Trophoblast cell (in vitro differentiated cells and primary cell): ENCODE measurements around the gene ANAPC10.

ENCODE experiments used
- DNase-seq, 2 donors: peaks; one replicate each; pipeline ENCODE4 v3.0.0-alpha.2; 2016
- H2AFZ ChIP-seq: 2 replicates; pipeline ENCODE4 v1.6.1; 2013; ENCODE audit warnings: low read length, moderate library complexity, mild to moderate bottlenecking; ENCODE audit not compliant: insufficient read depth, poor library complexity
- H2AK5ac ChIP-seq: 2 replicates; pipeline ENCODE4 v1.6.1; 2013; ENCODE audit warnings: mild to moderate bottlenecking, low read length
- H2BK120ac ChIP-seq: 2 replicates; pipeline ENCODE4 v1.6.1; 2013; ENCODE audit warnings: low read length, mild to moderate bottlenecking, moderate library complexity; ENCODE audit not compliant: insufficient read depth, poor library complexity
- H2BK12ac ChIP-seq: 2 replicates; pipeline ENCODE4 v1.6.1; 2013; ENCODE audit warnings: mild to moderate bottlenecking, low read length, moderate library complexity
- H2BK5ac ChIP-seq: 2 replicates; pipeline ENCODE4 v1.6.1; 2013; ENCODE audit warnings: low read length, low read depth, moderate library complexity, mild to moderate bottlenecking; ENCODE audit not compliant: poor library complexity
- H3K14ac ChIP-seq: 2 replicates; pipeline ENCODE4 v1.6.1; 2013; ENCODE audit warnings: mild to moderate bottlenecking, low read length
- H3K18ac ChIP-seq: 2 replicates; pipeline ENCODE4 v1.6.1; 2013; ENCODE audit warnings: mild to moderate bottlenecking, low read length
- H3K23ac ChIP-seq: 2 replicates; pipeline ENCODE4 v1.6.1; 2013; ENCODE audit warnings: low read length
- H3K27ac ChIP-seq: 2 replicates; pipeline ENCODE4 v1.5.1; 2013; ENCODE audit warnings: low read depth, mild to moderate bottlenecking, inconsistent platforms, low read length, moderate library complexity
- H3K27me3 ChIP-seq: 2 replicates; pipeline ENCODE4 v1.6.1; 2013; ENCODE audit warnings: inconsistent platforms, mild to moderate bottlenecking, low read length, moderate library complexity; ENCODE audit not compliant: insufficient read depth
- H3K36me3 ChIP-seq, 2 experiments: 1 replicate in 1 of 2; 2 replicates in 1 of 2; pipeline ENCODE4 v1.6.1; 2013; ENCODE audit warnings: low read length in 2 of 2, mild to moderate bottlenecking in 2 of 2, moderate library complexity in 1 of 2; ENCODE audit not compliant: insufficient read depth in 2 of 2, control insufficient read depth in 1 of 2
- H3K4ac ChIP-seq: 2 replicates; pipeline ENCODE4 v1.6.1; 2013; ENCODE audit warnings: low read depth, mild to moderate bottlenecking, low read length, moderate library complexity
- H3K4me1 ChIP-seq, 2 experiments: 1 replicate in 1 of 2; 2 replicates in 1 of 2; pipeline ENCODE4 v1.6.1; 2013; ENCODE audit warnings: low read length in 2 of 2, mild to moderate bottlenecking in 2 of 2, moderate library complexity in 1 of 2; ENCODE audit not compliant: insufficient read depth in 2 of 2, control insufficient read depth in 1 of 2
- H3K4me2 ChIP-seq: 2 replicates; pipeline ENCODE4 v1.6.1; 2013; ENCODE audit warnings: inconsistent platforms, mild to moderate bottlenecking, low read length, moderate library complexity
- H3K4me3 ChIP-seq: 2 replicates; pipeline ENCODE4 v1.5.1; 2013; ENCODE audit warnings: mild to moderate bottlenecking, low read depth, low read length, inconsistent platforms
- H3K79me1 ChIP-seq: one replicate; pipeline ENCODE4 v1.6.1; 2013; ENCODE audit warnings: low read length
- H3K79me2 ChIP-seq: 2 replicates; pipeline ENCODE4 v1.6.1; 2013; ENCODE audit warnings: low read length, mild to moderate bottlenecking; ENCODE audit not compliant: control insufficient read depth, insufficient read depth, poor library complexity
- H3K9ac ChIP-seq: 2 replicates; pipeline ENCODE4 v1.6.1; 2013; ENCODE audit warnings: mild to moderate bottlenecking, low read length
- H3K9me3 ChIP-seq: 2 replicates; pipeline ENCODE4 v1.6.1; 2013; ENCODE audit warnings: low read depth, mild to moderate bottlenecking, control low read depth, inconsistent platforms, low read length; ENCODE audit not compliant: insufficient read depth
- H4K12ac ChIP-seq: 2 replicates; pipeline ENCODE4 v1.6.1; 2013; ENCODE audit warnings: low read depth, mild to moderate bottlenecking, low read length, moderate library complexity
- H4K8ac ChIP-seq: 2 replicates; pipeline ENCODE4 v1.6.1; 2013; ENCODE audit warnings: low read depth, mild to moderate bottlenecking, low read length, moderate library complexity
- H4K91ac ChIP-seq: one replicate; pipeline ENCODE4 v1.6.1; 2013; ENCODE audit warnings: low read depth, mild to moderate bottlenecking, low read length, moderate library complexity
- WGBS: extraction: QIAGEN DNeasy Blood & Tissue Kit; methylation state at CpG from one replicate; pipeline ENCODE4 v1.1.7; 2013; ENCODE audit warnings: missing lambda C conversion rate; ENCODE audit not compliant: insufficient read length, insufficient coverage; ENCODE audit errors: extremely low coverage; 5-methylcytosine and 5-hydroxymethylcytosine counted together

The ANAPC10 gene

DNA sequence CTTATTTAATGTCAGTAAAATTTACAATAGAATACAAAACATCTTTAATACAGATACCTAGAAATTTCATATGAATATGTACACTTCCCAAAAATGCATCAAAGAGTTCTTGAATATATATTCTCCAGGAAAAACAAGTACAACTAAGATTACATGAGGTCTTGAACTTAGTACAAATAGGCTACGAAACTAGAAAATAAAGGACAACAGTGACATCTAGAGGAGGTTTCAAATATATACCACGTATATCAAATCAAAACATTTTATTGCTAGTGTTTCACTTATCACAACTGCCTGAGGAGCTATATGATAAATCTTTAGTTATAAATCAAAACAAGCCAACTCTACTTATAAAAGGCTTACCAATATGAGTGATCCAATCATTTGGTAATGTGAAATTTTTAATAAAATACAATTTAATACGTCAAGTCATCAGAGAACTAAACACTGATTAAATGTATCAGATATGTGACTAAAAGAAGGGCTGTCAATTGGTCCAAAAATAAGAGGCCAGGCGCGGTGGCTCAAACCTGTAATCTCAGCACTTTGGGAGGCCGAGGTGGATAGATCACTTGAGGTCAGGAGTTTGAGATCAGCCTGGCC is 36.6 kb downstream of the ANAPC10 start:
- no peak overlapping the region for H3K4ac ChIP-seq
- H4K91ac ChIP-seq, result no peak overlapping the region
- no peaks in the 10 kb centered on the region for H3K79me1 ChIP-seq
- no peaks in the 10 kb centered on the region for H3K4me1 ChIP-seq
- H3K27me3 ChIP-seq, result no peaks in the 10 kb centered on the region
- no peak overlapping the region for H2BK12ac ChIP-seq
- DNase-seq, result peak in 1 of 2 donors; percentile 76
- H3K23ac ChIP-seq, result no peak overlapping the region
- H3K36me3 ChIP-seq, result peaks cover 0 to 2% of the 10 kb centered on the region in 2 experiments
- no peak overlapping the region for H2BK120ac ChIP-seq
- no peak overlapping the region for H4K12ac ChIP-seq
- no peak overlapping the region for H3K9ac ChIP-seq
- no peak overlapping the region for H2AFZ ChIP-seq
- no peak overlapping the region for H2AK5ac ChIP-seq
- H3K27ac ChIP-seq, result no peak overlapping the region
- H4K8ac ChIP-seq, result no peak overlapping the region
- no peak overlapping the region for H3K14ac ChIP-seq
- no peak overlapping the region for H3K4me2 ChIP-seq
- no peak overlapping the region for H3K4me3 ChIP-seq
- H3K9me3 ChIP-seq, result no peaks in the 10 kb centered on the region
- no CpG with 5 or more reads among the region's 6 CpGs for WGBS
- H3K18ac ChIP-seq, result no peak overlapping the region
- no peak overlapping the region for H2BK5ac ChIP-seq
- no peaks in the 10 kb centered on the region for H3K79me2 ChIP-seq

DNA sequence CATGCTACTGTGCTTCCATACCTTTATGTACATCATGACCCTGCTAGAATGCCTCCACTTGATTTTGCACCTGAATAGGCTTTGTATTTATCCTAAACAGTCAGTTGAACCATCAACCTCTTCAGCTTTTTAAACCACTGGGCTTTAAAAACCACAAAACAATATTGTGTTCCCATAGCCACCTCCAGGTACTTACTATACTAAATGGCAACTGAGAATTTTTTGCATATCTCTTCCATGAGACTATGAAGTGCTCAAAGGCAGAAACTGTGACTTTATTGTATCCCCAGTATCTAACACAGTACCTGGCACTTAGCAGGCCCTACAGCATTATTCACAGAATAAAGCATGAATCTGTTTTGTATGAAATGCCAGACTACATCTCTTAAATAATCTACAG is 39.7 kb downstream of the ANAPC10 start:
- Histone ChIP-seq H3K4me2 (no peak overlapping the region), H3K79me1 (no peaks in the 10 kb centered on the region), H3K23ac (no peak overlapping the region)

DNA sequence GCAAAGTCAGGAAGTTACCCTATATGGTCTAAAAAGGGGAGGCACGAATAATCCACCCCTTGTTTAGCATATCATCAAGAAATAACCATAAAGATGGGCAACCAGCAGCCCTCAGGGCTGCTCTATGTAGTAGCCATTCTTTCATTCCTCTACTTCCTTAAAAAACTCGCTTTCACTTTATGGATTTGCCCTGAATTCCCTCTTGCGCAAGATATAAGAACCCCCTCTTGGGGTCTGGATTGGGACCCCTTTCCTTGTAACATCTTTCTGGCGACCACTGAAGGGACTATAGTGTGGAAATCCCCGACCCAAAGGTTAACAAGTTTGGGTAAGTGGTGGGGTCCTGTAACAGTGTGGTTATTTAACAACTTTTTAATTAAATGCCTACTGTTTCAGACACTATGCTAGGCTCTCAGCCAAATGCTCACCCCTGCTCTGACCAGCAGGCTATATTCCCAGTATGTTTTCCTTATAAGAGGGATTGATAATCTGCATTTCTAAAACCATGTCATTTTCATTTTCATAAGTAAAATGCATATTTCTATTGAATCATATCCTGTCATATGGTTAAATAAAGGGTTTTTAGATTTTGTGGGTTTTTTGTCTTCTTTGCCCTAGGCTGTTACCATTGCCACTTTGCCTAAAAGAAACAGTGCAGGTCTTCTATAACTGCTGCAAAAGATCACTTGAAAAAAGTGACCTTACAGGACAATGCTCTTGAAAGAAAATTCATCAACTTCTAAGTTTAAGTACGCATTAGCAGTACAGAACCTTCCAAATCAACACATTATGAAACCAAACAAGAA is 41.5 kb downstream of the ANAPC10 start:
- Histone ChIP-seq H2BK12ac (no peak overlapping the region), H2BK5ac (no peak overlapping the region), H2BK120ac (no peak overlapping the region), H4K8ac (no peak overlapping the region), H3K14ac (no peak overlapping the region), H3K9ac (no peak overlapping the region), H3K79me2 (no peaks in the 10 kb centered on the region), H4K12ac (no peak overlapping the region), H3K27me3 (no peaks in the 10 kb centered on the region), H3K4me1 (peaks cover 0 to 2% of the 10 kb centered on the region in 2 experiments), H3K4ac (no peak overlapping the region), H3K79me1 (no peaks in the 10 kb centered on the region), H3K23ac (no peak overlapping the region), H2AFZ (no peak overlapping the region), H4K91ac (no peak overlapping the region), H3K18ac (no peak overlapping the region), H2AK5ac (no peak overlapping the region), H3K27ac (no peak overlapping the region), H3K4me2 (no peak overlapping the region), H3K9me3 (peaks cover 1% of the 10 kb centered on the region), H3K36me3 (peaks cover 2 to 4% of the 10 kb centered on the region in 2 experiments), H3K4me3 (no peak overlapping the region)
- no CpG with 5 or more reads among the region's 6 CpGs for WGBS
- no peak for DNase-seq

More for the DNA sequence above, 39.7 kb downstream of the ANAPC10 start:
- Histone ChIP-seq H2BK120ac (no peak overlapping the region), H3K36me3 (peaks cover 2 to 3% of the 10 kb centered on the region in 2 experiments), H3K79me2 (no peaks in the 10 kb centered on the region), H3K9me3 (peaks cover 1% of the 10 kb centered on the region), H4K12ac (no peak overlapping the region), H3K9ac (no peak overlapping the region), H2AK5ac (no peak overlapping the region), H3K18ac (no peak overlapping the region), H4K8ac (no peak overlapping the region), H2AFZ (no peak overlapping the region), H3K4ac (no peak overlapping the region), H4K91ac (no peak overlapping the region), H3K27me3 (no peaks in the 10 kb centered on the region), H3K4me3 (no peak overlapping the region), H3K27ac (no peak overlapping the region), H3K4me1 (peaks cover 0 to 2% of the 10 kb centered on the region in 2 experiments), H2BK5ac (no peak overlapping the region), H2BK12ac (no peak overlapping the region), H3K14ac (no peak overlapping the region)
- DNase-seq, result peak in 1 of 2 donors; percentile 28

DNA sequence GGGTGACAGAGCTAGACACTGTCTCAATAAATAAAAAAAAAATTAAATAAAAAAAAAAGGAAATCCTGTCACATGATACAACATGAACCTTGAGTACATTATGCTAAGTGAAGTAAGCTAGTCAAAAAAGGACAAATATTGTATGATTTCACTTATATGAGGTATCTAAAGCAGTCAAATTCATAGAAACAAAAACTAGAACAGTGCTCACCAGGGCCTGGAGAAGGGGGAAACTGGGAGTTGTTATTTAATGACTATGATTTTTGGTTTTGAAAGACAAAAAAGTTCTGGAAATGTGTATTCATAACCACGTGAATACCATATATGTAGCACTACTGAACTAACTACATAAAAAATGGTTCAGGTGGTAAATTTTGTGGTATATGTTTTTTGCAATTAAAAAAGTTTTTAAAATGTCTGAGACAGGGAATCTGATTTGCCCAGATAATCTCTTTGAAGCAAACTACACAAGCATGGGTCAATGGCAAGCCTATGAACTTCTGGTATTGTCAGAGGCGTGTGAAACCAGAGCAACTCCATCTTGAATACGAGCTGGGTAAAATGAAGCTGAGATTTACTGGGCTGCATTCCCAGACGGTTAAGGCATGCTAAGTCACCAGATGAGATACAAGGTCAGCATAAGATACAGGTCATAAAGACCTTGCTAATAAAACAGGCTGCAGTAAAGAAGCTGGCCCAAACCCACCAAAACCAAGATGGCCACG is 42.3 kb downstream of the ANAPC10 start:
- Histone ChIP-seq H3K79me2 (no peaks in the 10 kb centered on the region), H3K9ac (no peak overlapping the region), H4K91ac (no peak overlapping the region), H3K9me3 (peaks cover 1% of the 10 kb centered on the region), H3K23ac (no peak overlapping the region), H2AFZ (no peak overlapping the region), H3K4ac (no peak overlapping the region), H3K4me3 (no peak overlapping the region), H3K4me1 (peaks cover 0 to 2% of the 10 kb centered on the region in 2 experiments), H2BK120ac (no peak overlapping the region), H2BK5ac (no peak overlapping the region), H3K18ac (no peak overlapping the region), H3K27ac (no peak overlapping the region), H2AK5ac (no peak overlapping the region), H3K27me3 (no peaks in the 10 kb centered on the region), H2BK12ac (no peak overlapping the region), H3K36me3 (peaks cover 2 to 4% of the 10 kb centered on the region in 2 experiments), H3K4me2 (no peak overlapping the region), H4K12ac (no peak overlapping the region), H4K8ac (no peak overlapping the region), H3K79me1 (no peaks in the 10 kb centered on the region), H3K14ac (no peak overlapping the region)
- no peak for DNase-seq
- WGBS, result no CpG with 5 or more reads among the region's 5 CpGs
